KMS-11 (cell line): ENCODE measurements around the gene TBX6.

Experiments
- H2AFZ ChIP-seq: fragments of 200-600 bp; sonication (generic); 2 replicates; pipeline ENCODE4 v1.6.1; 2016; ENCODE audit warnings: antibody characterized with exemption, mixed run types, low read depth
- H3K27ac ChIP-seq: fragments of 200-600 bp; sonication (generic); 2 replicates; pipeline ENCODE4 v1.6.1; 2016; ENCODE audit warnings: mild to moderate bottlenecking, mixed run types
- H3K27me3 ChIP-seq: fragments of 200-600 bp; sonication (generic); 2 replicates; pipeline ENCODE4 v1.6.1; 2017; ENCODE audit warnings: mild to moderate bottlenecking, low read depth, mixed run types, moderate library complexity; ENCODE audit not compliant: insufficient read depth
- H3K36me3 ChIP-seq: fragments of 200-600 bp; sonication (generic); 2 replicates; pipeline ENCODE4 v1.6.1; 2017; ENCODE audit warnings: mild to moderate bottlenecking, mixed run types; ENCODE audit not compliant: insufficient read depth
- H3K4me1 ChIP-seq: fragments of 200-600 bp; sonication (generic); 2 replicates; pipeline ENCODE4 v1.6.1; 2016; ENCODE audit warnings: mild to moderate bottlenecking, low read depth, mixed run types; ENCODE audit not compliant: poor library complexity, severe bottlenecking
- H3K4me2 ChIP-seq: fragments of 200-600 bp; sonication (generic); 2 replicates; pipeline ENCODE4 v1.7.0; 2016; ENCODE audit warnings: mild to moderate bottlenecking, mixed run types
- H3K4me3 ChIP-seq: fragments of 200-600 bp; sonication (generic); IDR thresholded peaks from 2 replicates; pipeline ENCODE4 v1.6.1; 2017; ENCODE audit warnings: low read depth, low read length, mixed read lengths; ENCODE audit not compliant: insufficient read depth
- H3K79me2 ChIP-seq: fragments of 200-600 bp; sonication (generic); 2 replicates; pipeline ENCODE4 v1.6.1; 2016; ENCODE audit warnings: low read depth, mixed run types; ENCODE audit not compliant: insufficient read depth
- H3K9ac ChIP-seq: fragments of 200-600 bp; sonication (generic); 2 replicates; pipeline ENCODE4 v1.6.1; 2016; ENCODE audit warnings: mild to moderate bottlenecking, mixed run types
- H4K20me1 ChIP-seq: fragments of 200-600 bp; sonication (generic); 2 replicates; pipeline ENCODE4 v1.6.1; 2016; ENCODE audit warnings: mild to moderate bottlenecking, mixed run types; ENCODE audit not compliant: insufficient read depth
- CTCF ChIP-seq: fragments of 200-600 bp; sonication (generic); conservative IDR thresholded peaks from 2 replicates; pipeline ENCODE4 v1.6.1; 2017; ENCODE audit warnings: low read depth, mild to moderate bottlenecking, antibody characterized with exemption, low read length, moderate library complexity, mixed read lengths

The TBX6 gene

DNA sequence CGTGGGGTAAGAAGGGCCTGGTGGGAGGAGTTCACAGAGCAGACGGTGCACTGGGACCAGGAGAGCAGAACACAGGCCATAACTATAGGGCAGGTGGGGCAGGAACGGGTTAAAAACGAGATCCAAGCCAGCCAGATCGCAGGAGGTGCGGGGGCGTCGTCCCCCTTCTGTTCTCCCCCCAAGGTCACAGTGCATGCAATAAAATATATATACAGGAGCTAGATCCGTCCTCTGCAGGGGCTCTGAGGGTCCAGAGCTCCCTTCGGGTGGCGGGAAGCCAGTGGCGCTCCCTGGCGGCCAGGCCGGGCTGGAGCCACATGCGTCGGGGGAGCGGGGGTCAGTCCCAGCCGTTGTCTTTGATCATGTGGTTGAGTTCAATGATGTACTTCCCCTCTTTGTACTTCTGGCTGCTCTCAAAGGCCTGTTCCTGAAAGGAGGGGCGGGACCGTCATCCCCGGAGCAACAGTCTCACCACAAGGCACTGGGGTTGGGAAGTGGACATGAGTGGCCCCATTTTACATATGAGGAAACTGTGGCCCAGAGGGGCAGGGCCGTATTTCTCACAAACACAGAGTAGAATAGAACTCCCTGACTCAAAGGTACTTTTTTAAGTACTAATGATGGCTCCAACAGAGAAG is 768 bp upstream of the TBX6 start:
- peak overlapping the region; percentile 27 for H3K27ac ChIP-seq
- peak overlapping the region; percentile 90 for H2AFZ ChIP-seq
- no peaks in the 10 kb centered on the region; the same call in 1 of the 2 replicates for H3K79me2 ChIP-seq
- peak; percentile 71 for TF ChIP-seq CTCF
- no peaks in the 10 kb centered on the region for H3K36me3 ChIP-seq
- peaks cover 42% of the 10 kb centered on the region for H3K4me1 ChIP-seq
- H3K4me3 ChIP-seq, result no peak overlapping the region
- no peaks in the 10 kb centered on the region for H3K27me3 ChIP-seq
- no peaks in the 10 kb centered on the region for H4K20me1 ChIP-seq
- H3K4me2 ChIP-seq, result peak overlapping the region; percentile 62
- peak overlapping the region; percentile 59 for H3K9ac ChIP-seq

DNA sequence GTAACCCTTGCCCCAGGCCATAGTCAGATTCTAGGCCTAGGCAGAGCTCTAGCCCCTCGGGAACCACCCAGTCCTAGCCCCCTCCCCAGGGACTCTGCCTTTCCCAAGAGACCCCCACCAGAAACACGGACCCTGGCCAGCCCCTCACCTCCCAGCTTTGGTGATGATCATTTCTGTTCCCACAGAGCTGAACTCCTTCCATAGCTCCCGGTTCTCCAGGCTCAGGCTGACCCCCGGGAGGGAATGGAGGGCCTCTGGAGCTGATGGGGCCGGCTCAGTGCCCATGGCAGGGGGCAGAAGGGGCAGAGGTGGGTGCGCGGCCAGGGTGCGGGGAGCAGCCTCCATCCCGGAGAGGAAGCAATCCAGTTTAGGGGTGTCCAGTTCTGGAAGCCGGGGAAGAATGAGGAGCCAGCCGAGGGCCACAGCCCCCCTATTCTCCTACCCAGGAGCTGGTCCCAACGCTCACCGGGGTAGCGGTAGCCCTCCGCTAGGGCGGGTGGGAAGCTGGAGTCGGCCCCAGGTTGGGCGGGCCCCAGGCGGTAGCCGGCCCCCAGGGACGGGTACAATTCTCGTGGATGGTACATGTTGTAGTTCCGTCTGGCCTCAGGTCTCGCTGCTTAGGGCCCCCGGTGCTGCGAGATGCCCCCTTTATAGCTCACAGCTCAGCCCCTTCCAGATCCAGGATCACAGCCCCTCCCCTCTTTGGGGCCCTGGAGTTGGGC is 953 bp downstream of the TBX6 start:
- Histone ChIP-seq H3K4me3 (no peak overlapping the region), H4K20me1 (no peaks in the 10 kb centered on the region), H3K4me1 (peaks cover 36% of the 10 kb centered on the region), H3K36me3 (no peaks in the 10 kb centered on the region), H3K27me3 (no peaks in the 10 kb centered on the region), H2AFZ (peak overlapping the region; percentile 90; the same call in 1 of the 2 replicates), H3K79me2 (no peaks in the 10 kb centered on the region; the same call in 1 of the 2 replicates), H3K4me2 (no peak overlapping the region), H3K9ac (no peak overlapping the region), H3K27ac (no peak overlapping the region)
- TF ChIP-seq CTCF, result no peak

DNA sequence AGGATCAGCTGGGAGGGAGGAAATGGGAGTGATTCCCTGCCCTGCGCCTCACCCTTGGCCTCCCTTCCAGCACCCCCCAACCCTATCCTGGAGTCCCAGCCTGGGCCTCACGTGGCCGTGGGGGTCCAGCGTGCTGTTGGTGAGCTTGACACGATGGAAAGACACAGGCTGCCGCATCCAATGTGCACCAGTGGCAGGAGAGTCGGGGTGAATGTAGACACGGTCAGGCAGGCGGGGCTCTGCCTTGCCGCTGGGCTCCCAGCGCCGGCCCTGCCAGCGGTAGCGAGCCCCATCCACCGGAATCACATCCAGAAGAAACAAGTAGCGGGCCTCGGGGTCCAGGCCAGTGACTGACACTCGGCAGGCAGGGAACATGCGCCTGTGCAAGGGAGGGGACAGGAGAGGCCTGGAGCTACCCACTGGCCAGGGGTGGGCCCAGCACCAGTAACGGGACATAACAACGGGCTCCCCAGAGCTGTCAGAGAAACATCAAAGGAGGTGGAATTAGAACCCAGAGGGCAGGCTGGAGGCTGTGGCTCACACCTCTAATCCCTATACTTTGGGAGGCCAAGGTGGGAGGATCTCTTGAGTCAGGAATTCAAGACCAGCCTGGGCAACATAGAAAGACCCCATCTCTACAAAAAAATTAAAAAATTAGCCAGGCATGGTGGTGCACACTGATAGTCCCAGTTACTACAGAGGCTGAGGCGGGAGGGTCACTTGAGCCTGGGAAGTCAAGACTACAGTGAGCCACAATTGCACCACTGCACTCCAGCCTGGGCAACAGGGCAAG is 2.7 kb downstream of the TBX6 start:
- Histone ChIP-seq H4K20me1 (no peaks in the 10 kb centered on the region), H2AFZ (no peak overlapping the region), H3K27ac (no peak overlapping the region), H3K27me3 (no peaks in the 10 kb centered on the region), H3K4me1 (peaks cover 23% of the 10 kb centered on the region), H3K9ac (no peak overlapping the region), H3K4me2 (no peak overlapping the region), H3K79me2 (no peaks in the 10 kb centered on the region), H3K36me3 (no peaks in the 10 kb centered on the region), H3K4me3 (no peak overlapping the region)
- no peak for TF ChIP-seq CTCF

GRCh38 chr16:30088237-30088831 is 3.4 kb downstream of the TBX6 start:
- H3K27me3 ChIP-seq, result no peaks in the 10 kb centered on the region
- no peaks in the 10 kb centered on the region for H4K20me1 ChIP-seq
- no peaks in the 10 kb centered on the region for H3K36me3 ChIP-seq
- no peak overlapping the region for H3K9ac ChIP-seq
- no peak overlapping the region for H2AFZ ChIP-seq
- H3K4me1 ChIP-seq, result peaks cover 21% of the 10 kb centered on the region
- TF ChIP-seq CTCF, result no peak
- H3K4me3 ChIP-seq, result no peak overlapping the region
- no peak overlapping the region for H3K27ac ChIP-seq
- H3K4me2 ChIP-seq, result no peak overlapping the region
- H3K79me2 ChIP-seq, result no peaks in the 10 kb centered on the region
